ES-I3 (cell line): ENCODE results near the gene GSS.

Source experiments
- H3K36me3 ChIP-seq: 2 replicates; pipeline ENCODE4 v1.6.1; 2013; ENCODE audit warnings: mild to moderate bottlenecking, low read length, control low read depth, moderate library complexity; ENCODE audit not compliant: insufficient read depth
- H3K4me1 ChIP-seq: 2 replicates; pipeline ENCODE4 v1.6.1; 2013; ENCODE audit warnings: mild to moderate bottlenecking, control low read depth, low read length; ENCODE audit not compliant: insufficient read depth
- H3K9ac ChIP-seq: 2 replicates; pipeline ENCODE4 v1.6.1; 2013; ENCODE audit warnings: low read depth, mild to moderate bottlenecking, low read length, moderate library complexity
- H3K9me3 ChIP-seq: 2 replicates; pipeline ENCODE4 v1.6.1; 2013; ENCODE audit warnings: mild to moderate bottlenecking, low read length, moderate library complexity; ENCODE audit not compliant: control insufficient read depth, insufficient read depth

Gene GSS

DNA sequence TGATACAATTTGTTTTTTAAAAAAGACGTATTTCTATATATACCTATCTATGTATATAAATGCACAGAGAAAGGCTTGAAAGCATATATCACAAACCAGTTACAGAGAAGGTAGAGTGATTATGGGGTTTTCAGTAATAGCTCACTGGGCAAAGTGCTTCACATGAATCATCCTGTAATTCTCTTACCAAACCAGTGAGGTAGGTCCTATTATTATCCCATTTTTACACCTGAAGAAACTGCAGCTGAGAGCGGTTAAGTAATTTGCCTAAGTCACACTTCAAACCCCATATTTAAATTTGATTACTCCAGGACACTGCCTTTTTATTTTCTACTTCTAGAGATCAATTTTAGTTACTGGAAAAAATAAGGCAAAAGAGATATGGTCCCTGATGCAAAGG is 4.4 kb downstream of the GSS start:
- Histone ChIP-seq H3K36me3 (peaks cover 4% of the 10 kb centered on the region; the same call in 1 of the 2 replicates), H3K9ac (no peak overlapping the region), H3K9me3 (no peaks in the 10 kb centered on the region), H3K4me1 (peaks cover 17% of the 10 kb centered on the region)

DNA sequence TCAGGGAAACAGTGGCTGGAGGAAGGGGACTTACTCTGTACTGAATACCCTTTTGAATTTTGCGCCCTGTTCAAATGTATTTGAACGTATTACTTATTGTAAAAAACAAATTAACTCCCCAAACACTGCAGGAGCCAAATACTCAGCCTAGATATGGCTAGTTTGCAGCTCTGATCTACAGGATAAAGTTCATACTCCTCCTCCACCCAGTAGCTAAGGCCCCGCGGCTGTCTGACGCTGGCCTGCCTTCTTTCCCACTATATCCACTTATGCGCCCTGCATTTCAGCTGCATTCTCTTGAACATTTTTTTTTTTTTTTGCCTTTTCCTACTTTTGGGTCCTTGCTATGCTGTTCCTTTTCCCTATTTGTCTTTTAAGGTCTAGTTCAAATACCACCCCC is 6.5 kb downstream of the GSS start:
- Histone ChIP-seq H3K9me3 (no peaks in the 10 kb centered on the region), H3K4me1 (peaks cover 11% of the 10 kb centered on the region), H3K9ac (no peak overlapping the region), H3K36me3 (peaks cover 6% of the 10 kb centered on the region; the same call in 1 of the 2 replicates)

DNA sequence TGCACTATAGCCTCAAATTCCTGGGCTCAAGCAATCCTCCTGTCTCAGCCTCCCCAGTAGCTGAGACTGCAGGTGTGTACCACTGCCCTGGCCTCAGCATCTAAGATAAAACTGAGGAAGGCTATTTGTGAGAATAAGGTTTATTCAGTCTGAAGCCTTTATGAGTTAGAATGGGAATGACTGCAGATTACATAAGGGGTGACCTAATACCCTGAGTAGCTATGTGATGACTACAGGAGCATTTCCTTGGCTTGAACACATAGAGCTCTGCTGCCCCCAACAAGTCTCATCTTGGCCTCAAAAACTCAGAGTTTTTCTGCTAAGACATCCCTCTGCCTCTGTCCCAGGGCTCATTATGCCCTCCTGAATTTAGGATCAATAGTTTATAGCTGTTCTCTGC is 7.6 kb downstream of the GSS start:
- Histone ChIP-seq H3K9ac (no peak overlapping the region), H3K4me1 (peaks cover 7% of the 10 kb centered on the region), H3K36me3 (peaks cover 6% of the 10 kb centered on the region; the same call in 1 of the 2 replicates), H3K9me3 (no peaks in the 10 kb centered on the region)

DNA sequence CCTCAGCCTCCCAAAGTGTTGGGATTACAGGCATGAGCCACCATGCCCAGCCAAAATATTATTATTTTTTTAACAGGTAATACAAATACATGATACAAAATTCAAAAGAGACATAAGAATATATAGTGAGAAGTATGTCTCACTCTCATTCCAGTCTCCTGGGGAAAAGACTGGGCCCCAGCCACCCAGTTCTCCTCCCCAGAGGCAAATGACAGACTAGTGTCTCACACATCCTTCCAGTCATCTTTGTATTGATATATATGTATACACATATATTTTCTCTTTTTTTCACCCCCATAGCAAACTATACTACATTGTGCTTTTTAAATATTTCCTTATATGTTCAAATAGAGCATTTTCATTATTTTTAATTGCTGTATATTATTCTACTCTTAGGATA is 8.3 kb downstream of the GSS start:
- Histone ChIP-seq H3K9me3 (no peaks in the 10 kb centered on the region), H3K9ac (no peak overlapping the region), H3K36me3 (peaks cover 6% of the 10 kb centered on the region; the same call in 1 of the 2 replicates), H3K4me1 (0 out of 2 replicates have a peak, but pooled peaks cover under 1% of the 10 kb centered on the region)

DNA sequence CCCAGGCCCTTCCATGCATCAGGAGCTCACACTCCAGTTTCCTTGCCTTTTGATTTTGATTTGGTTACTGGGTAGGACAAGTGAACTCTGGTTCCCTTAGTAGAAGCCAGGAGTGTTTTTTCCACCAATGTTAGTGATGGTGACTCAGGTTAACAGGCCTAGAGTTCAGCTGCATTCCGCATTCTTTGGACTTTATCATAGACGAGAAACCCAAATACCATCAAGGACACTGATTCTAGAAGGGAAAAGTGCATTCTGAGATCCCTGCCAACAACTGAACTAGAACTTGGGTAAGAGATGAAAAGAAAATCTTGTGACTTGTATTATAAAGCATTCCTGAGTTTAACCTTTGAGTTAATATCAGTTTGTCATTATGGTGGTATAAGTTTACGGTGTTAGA is 8.9 kb downstream of the GSS start:
- Histone ChIP-seq H3K36me3 (peaks cover 9% of the 10 kb centered on the region; the same call in 1 of the 2 replicates), H3K9ac (no peak overlapping the region), H3K9me3 (no peaks in the 10 kb centered on the region), H3K4me1 (no peaks in the 10 kb centered on the region)

DNA sequence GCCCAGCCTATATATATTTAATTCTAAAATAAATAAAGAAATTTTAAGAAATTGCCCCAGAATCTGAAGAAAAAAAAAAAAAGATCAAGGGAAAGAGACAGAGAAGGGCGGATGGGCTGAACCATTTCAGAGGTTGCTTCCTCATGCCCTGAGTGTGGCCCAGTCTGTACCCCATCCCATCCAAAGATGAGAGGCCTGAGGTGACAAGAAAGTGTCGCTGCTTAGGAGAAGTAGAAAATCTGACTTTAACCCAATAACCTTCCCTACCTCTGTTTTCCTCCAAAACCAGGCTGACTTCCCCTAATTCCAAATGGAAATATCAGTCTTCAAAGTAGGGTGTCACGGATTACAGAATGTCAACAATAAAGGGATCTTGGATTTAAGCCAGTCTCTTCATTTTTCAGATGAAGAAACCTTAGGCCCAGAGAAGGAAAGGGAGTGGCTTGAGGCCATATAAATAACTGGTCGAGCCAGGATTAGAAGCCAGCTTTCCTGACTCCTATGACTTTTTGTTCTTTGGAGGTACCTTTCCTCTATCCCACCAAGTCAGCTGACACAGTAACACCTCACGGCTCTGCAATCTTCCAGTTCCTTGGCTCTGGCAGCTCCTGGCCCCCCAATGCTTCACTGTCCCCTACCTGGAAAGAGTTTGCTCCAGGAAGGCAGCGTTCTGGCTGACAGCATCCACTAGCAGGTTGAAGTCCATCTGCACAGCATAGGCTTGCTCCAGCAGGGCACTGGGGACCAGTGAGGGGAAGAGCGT is 10.1 kb downstream of the GSS start:
- no peak overlapping the region for H3K9ac ChIP-seq
- H3K36me3 ChIP-seq = peaks cover 12% of the 10 kb centered on the region; the same call in 1 of the 2 replicates
- no peaks in the 10 kb centered on the region for H3K9me3 ChIP-seq
- no peaks in the 10 kb centered on the region for H3K4me1 ChIP-seq

DNA sequence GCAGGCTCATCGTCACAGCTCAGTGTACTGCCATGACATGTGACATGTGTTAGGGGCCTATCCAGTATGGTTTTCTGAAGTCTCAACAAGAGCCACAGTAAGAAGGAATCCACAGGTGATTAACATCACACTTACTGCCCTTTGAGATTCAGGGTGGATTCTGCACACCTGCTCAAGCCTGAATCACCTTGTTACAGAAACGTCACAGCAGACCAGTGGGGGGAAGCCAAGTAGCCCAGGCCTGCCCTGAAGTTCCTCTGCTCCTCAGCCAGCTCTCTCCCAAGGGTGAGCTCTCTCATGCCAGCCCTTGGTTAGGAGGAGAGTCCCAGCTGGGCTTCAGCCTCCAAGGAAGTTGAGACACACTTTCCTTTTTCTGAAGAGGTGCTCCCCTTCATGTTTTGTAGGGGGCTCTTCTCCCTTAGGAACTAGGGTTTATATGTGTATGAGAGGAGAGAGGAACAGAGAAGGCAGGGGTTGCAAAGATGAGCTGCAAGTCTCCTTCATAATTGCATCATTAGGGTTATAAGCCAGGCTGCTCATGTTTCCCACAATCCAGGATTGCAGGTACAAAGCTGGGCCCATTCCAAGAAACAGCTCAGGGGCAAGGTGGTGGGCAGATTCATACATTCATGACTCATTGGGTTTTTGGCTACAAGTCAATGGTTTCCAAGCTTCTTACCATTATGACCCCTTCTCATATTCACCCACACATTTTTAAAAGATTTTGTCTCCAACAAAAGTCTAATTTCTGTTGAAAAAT is 11.6 kb downstream of the GSS start:
- Histone ChIP-seq H3K9ac (no peak overlapping the region), H3K36me3 (peaks cover 11% of the 10 kb centered on the region; the same call in 1 of the 2 replicates), H3K4me1 (no peaks in the 10 kb centered on the region), H3K9me3 (no peaks in the 10 kb centered on the region)

DNA sequence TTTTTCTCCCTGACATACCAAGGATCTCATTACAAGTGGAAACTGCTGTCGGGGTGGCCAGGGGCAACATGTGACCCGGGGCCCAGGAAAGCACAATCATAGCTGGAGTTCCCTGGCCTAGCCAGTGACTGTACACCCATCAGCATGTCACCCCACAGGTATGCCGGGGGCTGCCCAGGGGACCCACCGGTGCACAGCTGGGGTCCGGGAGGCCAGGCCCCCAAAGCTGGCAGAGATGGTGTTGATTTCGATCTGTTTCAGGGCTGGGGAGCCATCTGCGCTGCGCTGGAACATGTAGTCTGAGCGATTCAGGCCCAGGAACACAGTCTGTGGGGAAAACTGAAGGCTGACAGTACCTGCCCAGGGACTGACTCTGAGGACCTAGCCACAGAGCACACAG is 13.3 kb downstream of the GSS start:
- Histone ChIP-seq H3K9ac (no peak overlapping the region), H3K36me3 (peaks cover 15% of the 10 kb centered on the region), H3K9me3 (no peaks in the 10 kb centered on the region), H3K4me1 (no peaks in the 10 kb centered on the region)

DNA sequence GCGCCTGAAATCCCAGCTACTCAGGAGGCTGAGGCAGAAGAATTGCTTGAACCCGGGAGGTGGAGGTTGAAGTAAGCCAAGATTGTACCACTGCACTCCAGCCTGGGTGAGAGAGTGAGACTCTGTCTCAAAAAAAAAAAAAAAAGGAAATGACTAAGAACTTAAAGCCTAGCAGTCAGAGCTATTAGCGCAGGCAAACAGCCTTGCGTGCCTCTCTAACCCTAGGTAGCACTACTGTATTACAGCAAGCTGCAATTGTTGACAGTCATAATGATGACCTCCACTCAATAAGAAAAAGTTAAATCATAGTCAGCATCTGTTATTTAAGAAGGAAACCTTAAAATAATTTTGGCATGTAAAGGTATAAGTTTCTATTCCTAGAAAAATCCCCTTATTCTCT is 14.4 kb downstream of the GSS start:
- Histone ChIP-seq H3K36me3 (peaks cover 15% of the 10 kb centered on the region), H3K9me3 (no peaks in the 10 kb centered on the region), H3K4me1 (no peaks in the 10 kb centered on the region), H3K9ac (no peak overlapping the region)

DNA sequence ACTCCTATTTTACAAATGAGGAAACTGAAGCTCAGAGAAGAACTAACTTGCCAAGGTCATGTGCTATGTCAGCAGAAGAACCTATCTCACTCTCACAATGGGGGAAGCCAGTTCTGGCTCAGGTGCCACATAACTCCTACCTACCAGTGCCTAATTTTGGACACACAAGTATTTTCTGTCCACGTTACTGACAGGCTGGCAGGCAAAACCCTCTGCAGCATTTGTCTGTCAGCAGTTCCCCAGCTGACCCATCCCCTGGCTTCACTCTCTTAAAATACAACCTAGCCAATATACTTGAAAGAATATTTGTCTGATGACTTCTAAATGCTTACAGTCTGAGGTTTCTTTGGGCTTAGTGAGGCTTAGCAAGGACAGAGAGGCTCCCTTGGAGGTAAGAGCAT is 15.5 kb downstream of the GSS start:
- H3K9me3 ChIP-seq = no peaks in the 10 kb centered on the region
- H3K9ac ChIP-seq = no peak overlapping the region
- H3K36me3 ChIP-seq = peaks cover 13% of the 10 kb centered on the region
- no peaks in the 10 kb centered on the region for H3K4me1 ChIP-seq

DNA sequence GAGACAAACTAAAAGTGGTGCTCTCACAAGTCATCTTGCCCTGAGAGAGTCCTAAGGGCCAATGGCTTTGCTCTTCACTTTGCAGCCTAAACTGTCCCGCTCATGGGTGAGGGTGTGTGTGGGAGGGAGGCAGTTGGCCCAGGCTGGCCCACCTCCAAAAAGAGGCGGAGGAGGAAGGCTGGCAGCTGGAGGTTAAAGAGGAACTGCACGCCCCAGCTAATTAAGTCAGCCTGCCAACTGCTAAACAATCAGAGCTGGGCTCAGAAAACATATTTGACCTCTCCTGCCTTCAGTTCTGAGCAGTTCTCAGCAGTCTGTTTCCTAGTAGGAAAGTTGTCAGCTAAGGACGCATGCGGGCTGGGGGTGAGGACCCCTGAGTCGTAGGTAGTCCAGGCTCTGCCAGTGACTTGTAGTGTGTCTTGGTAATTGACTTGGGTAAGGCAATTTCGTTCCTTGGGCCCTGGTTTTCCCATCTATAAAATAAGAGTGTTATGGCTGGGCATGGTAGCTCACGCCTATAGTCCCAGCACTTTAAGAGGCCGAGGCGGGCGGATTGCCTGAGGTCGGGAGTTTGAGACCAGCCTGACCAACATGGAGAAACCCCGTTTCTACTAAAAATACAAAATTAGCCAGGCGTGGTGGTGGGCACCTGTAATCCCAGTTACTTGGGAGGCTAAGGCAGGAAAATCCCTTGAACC is 17.0 kb downstream of the GSS start:
- Histone ChIP-seq H3K4me1 (no peaks in the 10 kb centered on the region), H3K9me3 (no peaks in the 10 kb centered on the region), H3K36me3 (peaks cover 15% of the 10 kb centered on the region), H3K9ac (no peak overlapping the region)

DNA sequence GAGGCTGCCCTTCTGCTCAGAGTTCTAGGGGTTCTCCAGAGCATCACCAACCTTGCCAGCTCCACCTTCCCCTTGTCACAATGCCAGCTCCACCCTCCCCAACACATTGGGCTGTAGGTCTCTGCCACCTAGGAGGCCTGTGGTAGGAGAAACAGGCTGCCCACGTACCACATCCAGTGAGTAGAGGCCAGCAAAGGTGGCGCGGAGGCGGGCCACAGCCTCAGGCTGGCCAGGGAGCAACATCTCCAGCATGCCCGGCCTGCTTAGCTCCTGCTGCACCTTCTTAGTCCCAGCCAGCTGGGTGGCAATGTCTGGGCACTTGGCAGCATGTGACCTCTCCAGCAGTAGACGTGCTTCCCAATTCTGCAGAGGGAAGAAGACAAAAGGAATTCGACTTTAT is 23.8 kb downstream of the GSS start:
- H3K4me1 ChIP-seq = peaks cover 3% of the 10 kb centered on the region; the same call in 1 of the 2 replicates
- H3K9me3 ChIP-seq = no peaks in the 10 kb centered on the region
- no peak overlapping the region for H3K9ac ChIP-seq
- H3K36me3 ChIP-seq = peaks cover 2% of the 10 kb centered on the region; the same call in 1 of the 2 replicates

DNA sequence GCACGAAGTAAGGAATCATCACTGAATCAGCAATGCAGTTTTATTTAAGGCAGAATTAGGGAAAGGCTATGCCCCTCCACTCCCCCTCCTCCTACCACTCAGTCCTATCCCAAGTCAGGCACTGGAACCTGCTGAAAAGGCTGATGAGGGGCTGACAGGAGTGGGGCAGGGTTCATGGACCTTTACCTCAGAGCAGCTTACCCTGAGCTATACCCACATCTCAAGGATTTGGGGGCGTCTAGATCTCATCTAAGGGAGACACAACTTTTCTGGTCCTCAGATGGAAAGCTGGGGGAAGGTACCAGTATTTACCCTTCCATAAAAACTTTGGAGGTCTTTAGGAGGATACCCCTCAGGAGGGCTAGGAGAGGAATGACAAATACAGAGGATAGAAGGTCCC is 27.2 kb downstream of the GSS start:
- 0 out of 2 replicates have a peak, but pooled peaks cover 2% of the 10 kb centered on the region for H3K9me3 ChIP-seq
- peaks cover 3% of the 10 kb centered on the region; the same call in 1 of the 2 replicates for H3K4me1 ChIP-seq
- H3K36me3 ChIP-seq = no peaks in the 10 kb centered on the region; the same call in 1 of the 2 replicates
- no peak overlapping the region for H3K9ac ChIP-seq

DNA sequence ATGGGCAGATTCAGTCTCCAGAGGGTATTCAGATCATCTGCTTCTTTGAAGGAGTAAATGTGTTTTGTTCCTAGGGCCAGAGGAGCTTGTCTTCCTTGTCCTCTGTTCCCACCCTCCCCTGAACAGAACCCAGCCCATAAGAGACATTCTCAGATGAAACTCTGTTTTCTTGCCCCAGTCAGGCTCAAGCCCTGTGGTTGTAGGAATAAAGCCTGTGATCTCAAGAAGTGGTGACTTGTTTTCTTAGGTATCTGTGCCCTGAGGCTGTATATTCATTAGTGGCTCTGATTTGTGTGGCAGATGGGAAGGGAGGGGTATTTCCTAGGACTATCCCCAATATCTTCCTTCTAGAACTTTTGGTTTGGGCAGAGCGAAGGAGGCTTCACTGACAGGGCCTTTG is 27.9 kb downstream of the GSS start:
- H3K9me3 ChIP-seq = 0 out of 2 replicates have a peak, but pooled peaks cover 2% of the 10 kb centered on the region
- no peaks in the 10 kb centered on the region; the same call in 1 of the 2 replicates for H3K36me3 ChIP-seq
- peaks cover 3% of the 10 kb centered on the region; the same call in 1 of the 2 replicates for H3K4me1 ChIP-seq
- H3K9ac ChIP-seq = no peak overlapping the region
